MM.1S (cell line): ENCODE results near the gene PBX4.

Experiments used
- DNase-seq: peaks from one replicate; pipeline ENCODE4 v3.0.0-alpha.2; 2015
- H2AFZ ChIP-seq: fragments of 300-600 bp; sonication (generic); 2 replicates; pipeline ENCODE4 v1.6.0; 2016; ENCODE audit warnings: antibody characterized with exemption, low read length
- H3F3A ChIP-seq: fragments of 300-600 bp; sonication (generic); 2 replicates; pipeline ENCODE4 v1.6.1; 2016; ENCODE audit warnings: mild to moderate bottlenecking, antibody characterized with exemption, low read length, moderate library complexity, mixed read lengths; ENCODE audit not compliant: insufficient read depth
- H3K27ac ChIP-seq: fragments of 300-600 bp; sonication (generic); 2 replicates; pipeline ENCODE4 v1.5.1; 2016; ENCODE audit warnings: mild to moderate bottlenecking, low read length
- H3K27me3 ChIP-seq: fragments of 300-600 bp; sonication (generic); replicated peaks from 2 replicates; pipeline ENCODE4 v1.6.0; 2016; ENCODE audit warnings: low read length; ENCODE audit not compliant: insufficient read depth
- H3K36me3 ChIP-seq: fragments of 300-600 bp; sonication (generic); replicated peaks from 2 replicates; pipeline ENCODE4 v1.6.1; 2016; ENCODE audit warnings: mild to moderate bottlenecking, low read length, mixed read lengths; ENCODE audit not compliant: insufficient read depth
- H3K4me1 ChIP-seq: fragments of 300-600 bp; sonication (generic); 2 replicates; pipeline ENCODE4 v1.6.1; 2016; ENCODE audit warnings: low read length, mixed read lengths
- H3K4me2 ChIP-seq: fragments of 300-600 bp; sonication (generic); 2 replicates; pipeline ENCODE4 v1.6.0; 2016; ENCODE audit warnings: low read depth, low read length
- H3K4me3 ChIP-seq: fragments of 300-600 bp; sonication (generic); 2 replicates; pipeline ENCODE4 v1.5.1; 2016; ENCODE audit warnings: low read length, mixed read lengths
- H3K79me2 ChIP-seq: fragments of 300-600 bp; sonication (generic); 2 replicates; pipeline ENCODE4 v1.6.1; 2016; ENCODE audit warnings: mixed run types, low read length, mixed read lengths
- H3K9ac ChIP-seq: fragments of 300-600 bp; sonication (generic); 2 replicates; pipeline ENCODE4 v1.6.1; 2016; ENCODE audit warnings: low read length, mixed read lengths
- H3K9me2 ChIP-seq: fragments of 300-600 bp; sonication (generic); replicated peaks from 2 replicates; pipeline ENCODE4 v1.6.1; 2016; ENCODE audit warnings: mild to moderate bottlenecking, low read length, mixed read lengths; ENCODE audit not compliant: insufficient read depth
- H3K9me3 ChIP-seq: fragments of 300-600 bp; sonication (generic); replicated peaks from 2 replicates; pipeline ENCODE4 v1.6.1; 2016; ENCODE audit warnings: mild to moderate bottlenecking, low read length, mixed read lengths; ENCODE audit not compliant: insufficient read depth
- H4K20me1 ChIP-seq: fragments of 300-600 bp; sonication (generic); 2 replicates; pipeline ENCODE4 v1.6.1; 2016; ENCODE audit warnings: mild to moderate bottlenecking, low read length, moderate library complexity, mixed read lengths; ENCODE audit not compliant: insufficient read depth
- CTCF ChIP-seq: fragments of 300-600 bp; sonication (generic); IDR thresholded peaks from 2 replicates; pipeline ENCODE4 v1.5.1; 2016; ENCODE audit warnings: antibody characterized with exemption, low read length, mixed read lengths
- EZH2 ChIP-seq: fragments of 300-600 bp; sonication (generic); optimal IDR thresholded peaks from 2 replicates; pipeline ENCODE3; 2017; ENCODE audit warnings: low read depth, mild to moderate bottlenecking, antibody characterized with exemption, low read length, mixed read lengths
- EZH2phosphoT487 ChIP-seq: fragments of 300-600 bp; sonication (generic); IDR thresholded peaks from 2 replicates; pipeline ENCODE4 v1.6.1; 2018; ENCODE audit warnings: antibody characterized with exemption, low read length

PBX4 gene

DNA sequence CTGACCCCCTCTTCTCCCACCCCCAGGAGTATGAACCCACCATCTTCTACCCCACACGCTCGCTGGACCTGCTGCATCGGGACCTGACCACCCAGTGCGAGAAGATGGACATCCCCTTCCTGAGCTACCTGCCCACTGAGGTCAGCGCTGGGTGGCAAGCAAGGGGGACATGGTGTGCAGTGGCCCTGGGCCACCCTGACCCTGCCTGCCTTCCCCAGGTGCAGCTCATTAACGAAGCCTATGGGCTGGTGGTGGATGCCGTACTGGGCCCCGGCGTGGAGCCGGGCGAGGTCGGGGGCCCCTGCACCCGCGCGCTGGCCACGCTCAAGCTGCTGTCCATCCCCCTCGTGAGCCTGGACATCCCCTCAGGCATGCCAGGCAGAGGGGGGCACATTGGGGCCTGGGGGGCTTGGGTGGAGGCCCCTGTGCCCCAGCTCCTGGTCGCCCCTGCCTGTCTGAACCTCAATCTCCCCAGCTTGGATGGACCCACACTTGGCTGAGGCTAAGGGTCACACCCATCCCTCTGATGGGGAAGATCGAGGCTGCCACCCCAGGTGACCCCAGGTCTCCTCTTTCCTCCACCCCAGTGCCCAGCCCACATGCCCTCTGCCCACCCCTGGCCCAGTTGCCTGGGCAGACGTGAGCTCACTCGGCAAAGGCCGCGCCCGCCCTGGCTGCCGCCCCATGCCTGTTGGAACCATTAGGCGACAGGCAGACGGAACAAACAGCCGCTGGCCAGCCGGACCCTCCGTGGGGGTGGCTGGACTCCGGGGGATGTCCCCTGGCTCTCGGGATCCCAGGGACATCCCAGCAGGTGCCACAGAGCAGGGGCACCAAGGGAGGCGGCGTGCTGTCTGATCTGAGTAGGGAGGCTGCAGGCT lies 82.9 kb downstream of the PBX4 start:
- H3F3A ChIP-seq, result no peaks in the 10 kb centered on the region
- H3K4me2 ChIP-seq, result no peak overlapping the region
- H4K20me1 ChIP-seq, result no peaks in the 10 kb centered on the region
- no peaks in the 10 kb centered on the region for H3K79me2 ChIP-seq
- H3K4me3 ChIP-seq, result no peak overlapping the region
- TF ChIP-seq EZH2phosphoT487 (no peak), EZH2 (no peak), CTCF (no peak)
- no peaks in the 10 kb centered on the region for H3K9me2 ChIP-seq
- no peaks in the 10 kb centered on the region for H3K9me3 ChIP-seq
- H2AFZ ChIP-seq, result no peak overlapping the region
- no peak for DNase-seq
- H3K27ac ChIP-seq, result no peak overlapping the region
- no peaks in the 10 kb centered on the region; the same call in 1 of the 2 replicates for H3K27me3 ChIP-seq
- no peaks in the 10 kb centered on the region for H3K4me1 ChIP-seq
- no peaks in the 10 kb centered on the region for H3K36me3 ChIP-seq
- H3K9ac ChIP-seq, result no peak overlapping the region

GRCh38 chr19:19534556-19535265 lies 83.8 kb downstream of the PBX4 start:
- H3K9me3 ChIP-seq, result no peaks in the 10 kb centered on the region
- no peaks in the 10 kb centered on the region for H4K20me1 ChIP-seq
- no peak for DNase-seq
- no peak overlapping the region for H3K27ac ChIP-seq
- no peak overlapping the region for H3K4me2 ChIP-seq
- H2AFZ ChIP-seq, result no peak overlapping the region
- TF ChIP-seq EZH2 (no peak), CTCF (no peak), EZH2phosphoT487 (no peak)
- no peaks in the 10 kb centered on the region for H3F3A ChIP-seq
- H3K36me3 ChIP-seq, result no peaks in the 10 kb centered on the region
- no peaks in the 10 kb centered on the region for H3K4me1 ChIP-seq
- no peaks in the 10 kb centered on the region for H3K79me2 ChIP-seq
- no peak overlapping the region for H3K4me3 ChIP-seq
- no peaks in the 10 kb centered on the region; the same call in 1 of the 2 replicates for H3K27me3 ChIP-seq
- no peaks in the 10 kb centered on the region for H3K9me2 ChIP-seq
- H3K9ac ChIP-seq, result no peak overlapping the region

- Histone ChIP-seq H2AFZ (no peak overlapping the region), H3K4me3 (no peak overlapping the region), H4K20me1 (no peaks in the 10 kb centered on the region), H3K9me3 (no peaks in the 10 kb centered on the region), H3K27me3 (no peaks in the 10 kb centered on the region; the same call in 1 of the 2 replicates), H3K36me3 (no peaks in the 10 kb centered on the region), H3K27ac (no peak overlapping the region), H3K4me2 (no peak overlapping the region), H3K4me1 (no peaks in the 10 kb centered on the region), H3K9ac (no peak overlapping the region), H3K9me2 (no peaks in the 10 kb centered on the region), H3K79me2 (no peaks in the 10 kb centered on the region), H3F3A (no peaks in the 10 kb centered on the region)
- DNase-seq, result no peak
- TF ChIP-seq EZH2phosphoT487, result no peak
- no peak for TF ChIP-seq CTCF
- TF ChIP-seq EZH2, result no peak
Observed at GRCh38 chr19:19533841-19534240, 84.6 kb downstream of the PBX4 start.
